22Rv1 (cell line): Measurements from ENCODE around the gene CDK5R1.

Experiments used
- H3K27ac ChIP-seq: fragments of 450-650 bp; 2 replicates; pipeline ENCODE4 v1.5.1; 2017
- ZFX ChIP-seq: fragments of 450-650 bp; IDR thresholded peaks from 2 replicates; pipeline ENCODE4 v1.6.1; 2017; ENCODE audit warnings: antibody characterized with exemption, borderline replicate concordance
- TF ChIP-seq, protein P1 (sequence below): fragments of 450-650 bp; IDR thresholded peaks from 2 replicates; pipeline ENCODE4 v1.5.1; 2017; ENCODE audit warnings: mild to moderate bottlenecking

CDK5R1 gene

DNA sequence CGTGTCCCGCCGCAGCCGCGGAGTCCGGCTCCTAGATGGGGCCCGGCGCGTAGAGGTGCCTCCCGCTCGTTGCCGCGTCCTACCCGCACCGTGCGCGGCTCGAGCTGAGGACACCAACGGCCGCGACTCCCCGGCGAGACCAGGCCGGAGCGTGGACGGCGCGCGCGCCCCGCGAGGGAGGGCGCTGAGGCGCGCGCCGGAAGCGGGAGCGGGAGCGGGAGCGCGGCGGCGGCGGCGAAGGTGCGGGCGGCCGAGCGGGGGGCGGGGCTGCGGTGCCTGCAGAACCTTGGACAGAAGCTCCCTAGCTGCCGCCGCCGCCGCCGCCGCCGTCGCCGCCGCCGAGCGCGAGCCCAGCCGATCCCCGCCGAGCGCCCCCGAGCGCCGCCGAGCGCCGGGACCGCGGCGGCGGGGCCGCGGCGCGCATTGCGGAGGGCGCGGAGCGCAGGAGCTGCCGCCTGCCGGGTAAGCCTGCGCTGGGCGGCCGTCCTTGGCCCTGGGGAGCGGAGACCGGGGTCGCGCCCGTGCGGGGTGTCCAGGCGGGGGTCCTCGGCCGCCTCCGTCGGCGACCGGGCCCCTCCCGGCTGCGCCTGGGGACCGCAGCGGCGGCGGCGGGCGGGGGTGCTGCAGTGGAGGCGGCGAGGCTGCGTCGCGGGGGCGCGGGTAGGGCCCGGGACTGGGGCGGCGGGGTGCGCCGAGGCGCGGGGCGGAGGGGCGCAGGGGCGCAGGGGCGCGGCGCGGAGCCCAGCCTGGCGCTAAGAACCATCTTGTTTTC lies at the start of gene CDK5R1:
Gene CDK5R1, plus strand, starts transcription at position 293 of the 772 bp plus-strand sequence. CDS start 628 bp downstream, outside the sequence.
- TF ChIP-seq, protein P1, sequence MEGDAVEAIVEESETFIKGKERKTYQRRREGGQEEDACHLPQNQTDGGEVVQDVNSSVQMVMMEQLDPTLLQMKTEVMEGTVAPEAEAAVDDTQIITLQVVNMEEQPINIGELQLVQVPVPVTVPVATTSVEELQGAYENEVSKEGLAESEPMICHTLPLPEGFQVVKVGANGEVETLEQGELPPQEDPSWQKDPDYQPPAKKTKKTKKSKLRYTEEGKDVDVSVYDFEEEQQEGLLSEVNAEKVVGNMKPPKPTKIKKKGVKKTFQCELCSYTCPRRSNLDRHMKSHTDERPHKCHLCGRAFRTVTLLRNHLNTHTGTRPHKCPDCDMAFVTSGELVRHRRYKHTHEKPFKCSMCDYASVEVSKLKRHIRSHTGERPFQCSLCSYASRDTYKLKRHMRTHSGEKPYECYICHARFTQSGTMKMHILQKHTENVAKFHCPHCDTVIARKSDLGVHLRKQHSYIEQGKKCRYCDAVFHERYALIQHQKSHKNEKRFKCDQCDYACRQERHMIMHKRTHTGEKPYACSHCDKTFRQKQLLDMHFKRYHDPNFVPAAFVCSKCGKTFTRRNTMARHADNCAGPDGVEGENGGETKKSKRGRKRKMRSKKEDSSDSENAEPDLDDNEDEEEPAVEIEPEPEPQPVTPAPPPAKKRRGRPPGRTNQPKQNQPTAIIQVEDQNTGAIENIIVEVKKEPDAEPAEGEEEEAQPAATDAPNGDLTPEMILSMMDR: no peak
- TF ChIP-seq ZFX: no peak
- H3K27ac ChIP-seq: peak within 1 kb of the TSS; percentile 88

- H3K27ac ChIP-seq: no peak overlapping the region
Observed at GRCh38 chr17:32440722-32441121, 46.1 kb upstream of the CDK5R1 start.

GRCh38 chr17:32441886-32442285 lies 44.9 kb upstream of the CDK5R1 start:
- no peak overlapping the region for H3K27ac ChIP-seq
- TF ChIP-seq ZFX: no peak
- TF ChIP-seq, protein P1: no peak

More at GRCh38 chr17:32440722-32441121, 46.1 kb upstream of the CDK5R1 start:
- TF ChIP-seq ZFX: no peak
- TF ChIP-seq, protein P1: no peak

- TF ChIP-seq, protein P1: no peak
- TF ChIP-seq ZFX: no peak
- peak overlapping the region; percentile 74; the same call in 1 of the 2 replicates for H3K27ac ChIP-seq
Observed at GRCh38 chr17:32443827-32444300, 42.9 kb upstream of the CDK5R1 start.

- H3K27ac ChIP-seq: peak within 1 kb of the TSS; percentile 74
- no peak for TF ChIP-seq ZFX
- TF ChIP-seq, protein P1: peak; percentile 98
Observed at GRCh38 chr17:32444301-32445073, 42.3 kb upstream of the CDK5R1 start, which contains the start of gene PSMD11. PSMD11 (plus strand) TSS chr17:32444510; CDS start chr17:32444524, 14 bp downstream.

DNA sequence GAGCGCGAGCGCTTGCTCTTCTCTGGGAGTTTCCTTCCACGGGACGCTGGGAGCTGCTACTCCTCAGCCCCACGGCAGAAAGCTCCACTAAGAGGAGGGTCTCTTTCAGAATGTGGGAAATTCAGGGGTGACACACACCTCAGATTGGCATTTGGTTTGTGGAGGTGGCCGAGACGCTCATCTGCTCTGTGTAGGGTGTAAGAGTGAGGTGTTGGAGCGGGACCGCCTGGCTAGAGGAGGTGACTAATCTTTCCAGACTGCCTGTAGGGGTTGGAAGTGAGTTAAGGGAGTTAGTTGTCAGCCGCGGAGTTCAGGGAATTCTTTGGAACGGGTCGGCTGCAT lies 41.7 kb upstream of the CDK5R1 start:
- peak overlapping the region; percentile 74 for H3K27ac ChIP-seq
- TF ChIP-seq ZFX: no peak
- TF ChIP-seq, protein P1: no peak

DNA sequence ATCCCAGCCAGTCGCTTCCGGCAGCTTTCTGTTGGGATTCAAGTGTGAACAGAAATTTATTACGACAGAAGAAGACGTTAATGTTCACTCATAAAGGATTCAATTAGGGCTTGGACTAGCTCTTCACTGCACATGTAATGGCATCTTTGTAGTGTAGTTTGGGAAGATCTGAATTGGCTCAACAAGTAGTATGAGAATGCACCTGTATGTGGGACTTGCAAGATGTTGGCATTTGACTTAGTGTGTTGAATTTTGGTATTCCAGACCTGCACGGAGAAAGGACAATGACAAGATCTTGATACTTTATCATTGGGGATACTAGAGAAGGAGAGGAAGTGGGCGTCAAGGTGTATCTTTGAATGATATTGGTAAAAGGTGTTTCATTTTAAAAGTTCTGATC lies 41.3 kb upstream of the CDK5R1 start:
- TF ChIP-seq, protein P1: no peak
- no peak for TF ChIP-seq ZFX
- peak overlapping the region; percentile 74; the same call in 1 of the 2 replicates for H3K27ac ChIP-seq
